Keratinocyte (primary cell): ENCODE results near the gene DLX1.
"Not testable (repeated sequence)": the region's sequence is repeated elsewhere in the genome, so short reads cannot be mapped to it uniquely, and the experiment has no call there.

Experiments
- EZH2 ChIP-seq: IDR thresholded peaks from one replicate; pipeline ENCODE4 v1.6.1; 2012; ENCODE audit warnings: inconsistent platforms, mild to moderate bottlenecking, low read length, moderate library complexity
- TF ChIP-seq, protein P1 (sequence below), 3 experiments: IDR thresholded peaks in 1 of 3; conservative IDR thresholded peaks in 1 of 3; optimal IDR thresholded peaks in 1 of 3; 2 replicates in 2 of 3; 3 replicates in 1 of 3; pipeline versions ENCODE3 to v1.5.1; 2011; ENCODE audit warnings: low read length in 3 of 3, mild to moderate bottlenecking in 3 of 3, moderate library complexity in 2 of 3, control low read depth in 1 of 3, inconsistent platforms in 1 of 3; ENCODE audit not compliant: insufficient read depth in 2 of 3; ENCODE audit errors: extremely low read depth in 1 of 3

DNA sequence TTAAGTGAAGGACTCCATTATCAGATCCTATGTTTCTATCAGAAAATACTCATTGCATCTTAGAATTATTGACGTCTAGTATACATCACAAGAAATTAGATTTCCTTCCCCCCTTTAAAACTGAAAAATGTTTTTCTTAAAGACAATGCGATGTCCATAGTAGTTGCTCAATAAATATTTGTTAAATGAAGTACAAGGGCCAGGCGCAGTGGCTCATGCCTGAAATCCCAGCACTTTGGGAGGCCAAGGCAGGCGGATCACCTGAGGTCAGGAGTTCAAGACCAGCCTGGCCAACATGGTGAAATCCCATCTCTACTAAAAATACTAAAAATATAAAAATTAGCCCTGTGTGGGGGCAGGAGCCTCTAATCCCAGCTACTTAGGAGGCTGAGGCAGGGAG is 17.4 kb upstream of the DLX1 start:
- TF ChIP-seq, protein P1, sequence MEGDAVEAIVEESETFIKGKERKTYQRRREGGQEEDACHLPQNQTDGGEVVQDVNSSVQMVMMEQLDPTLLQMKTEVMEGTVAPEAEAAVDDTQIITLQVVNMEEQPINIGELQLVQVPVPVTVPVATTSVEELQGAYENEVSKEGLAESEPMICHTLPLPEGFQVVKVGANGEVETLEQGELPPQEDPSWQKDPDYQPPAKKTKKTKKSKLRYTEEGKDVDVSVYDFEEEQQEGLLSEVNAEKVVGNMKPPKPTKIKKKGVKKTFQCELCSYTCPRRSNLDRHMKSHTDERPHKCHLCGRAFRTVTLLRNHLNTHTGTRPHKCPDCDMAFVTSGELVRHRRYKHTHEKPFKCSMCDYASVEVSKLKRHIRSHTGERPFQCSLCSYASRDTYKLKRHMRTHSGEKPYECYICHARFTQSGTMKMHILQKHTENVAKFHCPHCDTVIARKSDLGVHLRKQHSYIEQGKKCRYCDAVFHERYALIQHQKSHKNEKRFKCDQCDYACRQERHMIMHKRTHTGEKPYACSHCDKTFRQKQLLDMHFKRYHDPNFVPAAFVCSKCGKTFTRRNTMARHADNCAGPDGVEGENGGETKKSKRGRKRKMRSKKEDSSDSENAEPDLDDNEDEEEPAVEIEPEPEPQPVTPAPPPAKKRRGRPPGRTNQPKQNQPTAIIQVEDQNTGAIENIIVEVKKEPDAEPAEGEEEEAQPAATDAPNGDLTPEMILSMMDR (optimal IDR thresholded peaks at IDR 0.05 in 1 of 3, IDR thresholded peaks at IDR 0.05 in 1 of 3, conservative IDR thresholded peaks at IDR 0.05 in 1 of 3; ENCODE audit: extremely low read depth in 1 of 3, insufficient read depth in 2 of 3, low read length in 3 of 3), result not testable (repeated sequence)
- not testable (repeated sequence) for TF ChIP-seq EZH2
